Measurements from ENCODE around the gene TMEM35B.

TMEM35B gene

DNA sequence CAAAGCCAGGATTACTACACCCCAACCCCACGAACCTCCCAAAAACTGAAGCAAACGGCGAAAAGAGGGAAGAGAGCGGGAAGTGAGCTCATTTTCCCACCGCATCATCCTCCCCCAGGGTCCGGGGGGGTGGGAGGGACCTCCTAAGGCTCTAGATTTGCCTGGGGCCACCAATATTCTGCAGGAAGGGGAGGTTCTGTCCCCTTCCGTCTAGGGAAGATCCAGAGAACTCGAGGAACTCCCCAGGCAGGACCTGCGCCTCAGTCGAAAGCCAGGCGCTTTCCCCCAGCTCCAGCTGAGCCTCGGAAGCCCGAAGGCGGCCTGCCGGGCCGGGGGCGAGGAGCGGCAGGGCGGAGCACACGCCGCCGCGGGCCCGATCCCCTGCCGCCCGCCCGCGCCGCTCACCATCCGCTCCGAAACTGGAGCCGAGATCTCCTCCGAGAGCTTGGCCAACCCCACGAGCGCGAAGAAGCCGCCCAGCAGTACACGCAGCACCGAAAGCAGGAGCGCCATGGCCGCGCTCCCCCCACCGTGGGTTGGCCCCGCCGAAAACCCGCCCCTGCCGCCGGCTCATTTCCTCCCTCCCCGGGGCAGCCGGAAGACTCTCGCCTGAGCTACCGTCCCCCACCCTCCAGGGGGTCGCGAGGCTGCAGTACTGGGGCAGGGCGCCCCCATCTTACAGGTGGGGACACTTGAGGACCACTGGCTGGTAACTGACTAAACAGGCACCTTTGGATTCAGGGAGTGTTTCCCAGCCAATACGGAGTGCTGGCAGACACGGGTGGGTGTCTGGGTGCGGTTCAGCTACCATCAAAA, at the start of gene TMEM35B:
TMEM35B (minus strand) TSS at position 555 of the 816 bp plus-strand sequence; CDS start at position 513, 42 bp downstream.
- TF ChIP-seq, protein P1, sequence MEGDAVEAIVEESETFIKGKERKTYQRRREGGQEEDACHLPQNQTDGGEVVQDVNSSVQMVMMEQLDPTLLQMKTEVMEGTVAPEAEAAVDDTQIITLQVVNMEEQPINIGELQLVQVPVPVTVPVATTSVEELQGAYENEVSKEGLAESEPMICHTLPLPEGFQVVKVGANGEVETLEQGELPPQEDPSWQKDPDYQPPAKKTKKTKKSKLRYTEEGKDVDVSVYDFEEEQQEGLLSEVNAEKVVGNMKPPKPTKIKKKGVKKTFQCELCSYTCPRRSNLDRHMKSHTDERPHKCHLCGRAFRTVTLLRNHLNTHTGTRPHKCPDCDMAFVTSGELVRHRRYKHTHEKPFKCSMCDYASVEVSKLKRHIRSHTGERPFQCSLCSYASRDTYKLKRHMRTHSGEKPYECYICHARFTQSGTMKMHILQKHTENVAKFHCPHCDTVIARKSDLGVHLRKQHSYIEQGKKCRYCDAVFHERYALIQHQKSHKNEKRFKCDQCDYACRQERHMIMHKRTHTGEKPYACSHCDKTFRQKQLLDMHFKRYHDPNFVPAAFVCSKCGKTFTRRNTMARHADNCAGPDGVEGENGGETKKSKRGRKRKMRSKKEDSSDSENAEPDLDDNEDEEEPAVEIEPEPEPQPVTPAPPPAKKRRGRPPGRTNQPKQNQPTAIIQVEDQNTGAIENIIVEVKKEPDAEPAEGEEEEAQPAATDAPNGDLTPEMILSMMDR (conservative IDR thresholded peaks at IDR 0.05; ENCODE audit: low read length), result no peak
- peak within 1 kb of the TSS; percentile 80 for H3K4me3 ChIP-seq (ENCODE audit: low read length)
- peak; percentile 52 for DNase-seq (ENCODE audit: low read depth)

DNA sequence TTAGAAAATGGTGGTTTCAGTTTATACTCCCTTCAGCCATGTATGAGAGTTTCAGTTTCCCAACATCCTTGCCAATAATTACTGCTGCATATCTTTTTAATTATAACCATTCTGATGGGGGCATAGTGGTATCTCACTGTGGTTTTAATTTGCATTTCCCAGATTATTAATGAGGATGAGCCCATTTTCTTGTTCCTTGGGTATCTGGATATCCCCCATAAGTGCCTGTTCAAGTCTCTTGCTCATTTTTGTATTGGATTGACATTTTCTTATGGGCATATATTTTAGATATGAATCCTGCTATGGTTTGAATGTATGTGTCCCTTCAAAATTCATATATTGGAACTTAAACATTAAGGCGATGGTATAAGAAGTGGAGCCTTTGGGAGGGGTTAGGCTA, 48.2 kb upstream of the TMEM35B start:
- TF ChIP-seq, protein P1 (conservative IDR thresholded peaks at IDR 0.05; ENCODE audit: low read length), result no peak
- DNase-seq (ENCODE audit: low read depth), result no peak
- H3K4me3 ChIP-seq (ENCODE audit: low read length), result no peak overlapping the region

DNA sequence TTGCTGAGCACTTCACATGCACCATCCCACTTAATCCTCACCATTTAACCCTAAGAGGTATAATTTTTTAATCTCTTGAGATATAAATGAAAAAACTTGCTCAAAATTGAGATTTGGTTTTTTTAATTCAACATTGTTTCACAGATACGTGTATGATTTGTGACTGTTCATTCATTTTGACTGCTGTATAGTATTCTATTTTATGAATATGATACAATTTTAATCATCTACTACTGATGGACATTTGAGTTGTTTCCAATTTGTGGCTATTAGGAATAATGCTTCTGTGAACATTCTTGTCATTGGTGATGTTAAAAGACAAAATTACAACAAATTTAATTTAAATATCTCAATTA, 47.2 kb upstream of the TMEM35B start:
- TF ChIP-seq, protein P1 (conservative IDR thresholded peaks at IDR 0.05; ENCODE audit: low read length), result no peak
- no peak for DNase-seq (ENCODE audit: low read depth)
- peak overlapping the region; percentile 94 for H3K4me3 ChIP-seq (ENCODE audit: low read length)

DNA sequence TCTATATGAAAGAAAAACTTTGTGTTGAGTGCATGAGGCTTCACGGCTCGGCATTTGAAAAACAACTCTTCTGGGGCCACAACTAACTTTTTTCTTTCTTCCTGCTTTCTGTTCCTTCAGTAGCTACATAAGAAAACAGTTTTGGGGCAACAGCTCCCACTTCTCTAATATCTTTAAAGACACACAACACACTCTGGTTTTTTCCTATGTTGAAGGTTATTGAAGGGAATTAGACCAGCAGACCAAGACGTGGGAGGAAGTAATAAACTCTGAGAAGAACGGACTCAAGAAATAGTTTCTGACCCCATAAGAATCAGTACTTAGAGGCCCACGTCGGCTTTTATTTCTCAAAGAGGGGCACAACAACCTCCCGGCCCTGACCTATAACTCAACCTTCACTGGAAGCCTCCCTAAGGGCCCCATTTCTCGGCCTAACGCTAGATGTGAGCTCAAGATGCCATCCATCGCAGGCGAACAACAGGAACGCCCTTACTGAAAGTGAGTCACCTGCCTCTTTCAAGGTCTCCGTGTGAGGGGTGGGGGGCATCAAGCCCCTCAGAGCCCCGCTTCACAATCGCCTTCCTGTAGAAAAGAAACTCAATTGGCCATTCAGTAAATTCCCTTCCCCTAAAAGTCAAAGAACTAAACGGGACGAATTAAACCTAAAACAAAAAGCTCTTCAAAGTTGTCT, 45.8 kb upstream of the TMEM35B start:
- peak; percentile 49 for DNase-seq (ENCODE audit: low read depth)
- TF ChIP-seq, protein P1 (conservative IDR thresholded peaks at IDR 0.05; ENCODE audit: low read length), result no peak
- peak overlapping the region; percentile 94 for H3K4me3 ChIP-seq (ENCODE audit: low read length)

DNA sequence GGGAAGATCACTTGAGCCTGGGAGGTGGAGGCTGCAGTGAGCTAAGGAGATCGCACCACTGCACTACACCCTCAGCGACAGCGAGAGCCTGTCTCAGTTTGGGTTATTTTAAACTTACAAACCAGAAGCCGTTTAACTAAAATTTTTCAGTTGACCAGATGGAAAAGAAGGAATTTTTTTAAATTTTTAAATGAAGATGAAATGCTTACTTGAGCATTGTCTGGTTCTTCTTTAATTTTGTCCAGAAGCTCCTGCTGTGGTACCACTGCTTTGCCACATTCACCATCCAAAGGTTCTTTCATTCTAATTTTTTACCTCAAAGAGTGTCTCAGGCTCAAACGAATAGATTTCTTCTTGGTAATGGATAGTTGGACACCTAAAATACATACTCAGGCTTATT, 45.2 kb upstream of the TMEM35B start:
- no peak for DNase-seq (ENCODE audit: low read depth)
- TF ChIP-seq, protein P1 (conservative IDR thresholded peaks at IDR 0.05; ENCODE audit: low read length), result no peak
- peak overlapping the region; percentile 94 for H3K4me3 ChIP-seq (ENCODE audit: low read length)

DNA sequence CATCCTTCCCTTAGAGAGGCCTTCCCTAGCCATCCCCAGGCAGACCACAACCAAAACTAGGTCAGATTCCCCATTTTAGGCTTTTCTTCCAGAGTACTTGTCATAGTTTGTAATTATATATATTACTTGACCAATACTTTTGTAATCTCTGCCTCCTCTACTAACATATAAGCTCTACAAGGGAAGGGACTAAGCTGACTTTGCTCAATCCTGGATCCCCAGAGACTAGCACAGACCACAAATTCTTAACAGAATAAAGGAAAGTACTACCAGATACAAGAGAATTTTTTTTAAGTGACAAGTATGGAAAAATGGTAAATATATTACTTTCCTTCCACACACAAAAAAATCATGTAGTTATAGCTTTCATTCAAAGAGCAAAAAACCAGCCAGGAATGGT, 44.6 kb upstream of the TMEM35B start:
- TF ChIP-seq, protein P1 (conservative IDR thresholded peaks at IDR 0.05; ENCODE audit: low read length), result no peak
- DNase-seq (ENCODE audit: low read depth), result peak; percentile 52
- no peak overlapping the region; the same call in 1 of the 2 replicates for H3K4me3 ChIP-seq (ENCODE audit: low read length)

DNA sequence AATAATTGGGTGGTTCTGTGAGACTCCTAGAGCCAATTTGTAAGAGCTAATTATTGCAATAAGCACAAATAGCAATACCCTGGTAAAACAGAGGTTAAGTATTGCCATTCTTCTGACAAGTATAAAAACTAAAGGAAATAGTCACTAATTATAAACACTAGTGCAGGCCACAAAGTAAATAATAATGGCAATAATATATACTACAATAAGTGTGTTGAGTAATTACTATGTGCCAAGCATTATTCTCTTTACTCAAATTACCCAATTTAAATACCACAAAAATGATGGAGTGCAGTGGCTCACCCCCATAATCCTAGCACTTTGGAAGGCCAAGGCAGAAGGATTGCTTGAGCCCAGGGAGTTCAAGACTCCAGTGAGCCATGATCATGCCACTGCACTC, 31.3 kb upstream of the TMEM35B start:
- TF ChIP-seq, protein P1 (conservative IDR thresholded peaks at IDR 0.05; ENCODE audit: low read length), result no peak
- DNase-seq (ENCODE audit: low read depth), result peak; percentile 11
- H3K4me3 ChIP-seq (ENCODE audit: low read length), result no peak overlapping the region

Data from AG10803 (cell line).